CMK (cell line): ENCODE data around the gene CALML3.

Experiments
- DNase-seq: peaks from one replicate; pipeline ENCODE4 v3.0.0-alpha.2; 2010; ENCODE audit warnings: low read depth

Gene CALML3

DNA sequence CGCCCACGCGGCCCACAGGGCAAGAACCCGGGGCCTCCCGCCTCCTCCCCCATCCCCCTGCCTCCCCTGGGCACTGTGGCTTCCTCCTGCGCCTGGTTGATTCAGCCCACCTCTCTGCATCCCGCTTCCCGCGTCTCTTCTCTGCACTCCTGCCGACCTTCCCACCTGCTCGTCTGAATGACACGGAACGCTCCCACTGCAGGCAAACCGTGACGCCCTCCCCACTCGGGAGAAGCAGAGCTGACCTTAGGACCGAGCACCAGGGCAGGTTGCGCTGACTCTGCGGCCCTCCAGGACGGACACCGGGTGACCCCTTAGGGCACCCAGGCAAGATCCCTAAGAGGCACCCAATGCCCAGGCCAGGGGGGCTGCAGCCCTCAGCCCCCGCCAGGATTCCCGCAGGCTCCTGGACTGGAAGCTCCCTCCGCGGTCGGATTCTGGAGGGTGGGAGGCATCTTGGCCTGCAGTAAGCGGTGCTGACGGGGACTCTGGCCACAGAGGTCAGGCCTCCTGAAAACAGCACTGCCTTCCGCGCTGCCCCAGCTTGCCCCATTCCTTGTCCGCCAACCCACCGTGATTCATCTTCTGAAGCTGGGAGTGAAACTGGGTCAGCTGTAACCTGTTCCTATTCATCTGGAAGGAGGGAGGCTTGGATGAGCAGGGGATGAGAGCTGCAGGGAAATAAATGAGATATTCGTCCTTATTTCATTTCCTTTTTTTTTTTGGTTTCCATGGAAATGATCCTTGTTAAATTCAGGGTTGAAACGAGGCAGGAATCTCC, 990 bp downstream of the CALML3 start:
- DNase-seq = no peak

DNA sequence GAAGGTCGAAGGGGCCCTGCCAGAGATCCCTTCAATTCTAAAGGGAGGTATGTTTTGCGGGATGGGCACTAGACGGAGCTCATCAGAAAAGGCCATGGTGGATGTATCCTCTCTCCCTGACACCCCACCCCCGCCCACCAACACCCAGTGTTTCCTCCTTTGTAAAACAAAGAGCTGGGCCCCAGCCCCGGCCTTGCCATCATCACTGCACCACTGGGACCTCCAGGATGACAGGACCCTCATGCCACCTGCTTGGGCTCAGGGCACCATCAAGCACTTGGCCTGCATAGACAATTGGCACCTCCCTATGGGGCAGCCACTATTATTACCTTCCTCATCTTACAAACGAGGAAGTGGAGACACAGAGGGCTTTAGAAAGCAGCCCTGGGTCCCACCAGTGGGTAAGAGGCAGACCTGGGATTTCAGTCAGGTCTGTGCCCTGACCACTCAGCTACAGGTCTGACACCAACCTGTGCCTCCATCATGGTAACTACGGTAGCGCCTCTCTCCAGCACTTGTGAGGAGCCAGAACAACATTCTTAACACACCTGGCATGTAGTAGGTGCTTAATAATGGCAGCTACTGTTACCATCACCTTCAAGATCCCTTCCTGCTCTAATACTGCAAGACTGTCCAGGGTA, 2.0 kb downstream of the CALML3 start:
- DNase-seq = no peak

GRCh38 chr10:5527332-5528200, 2.8 kb downstream of the CALML3 start:
- no peak for DNase-seq

- no peak for DNase-seq
These were observed 4.4 kb downstream of the CALML3 start for GRCh38 chr10:5528989-5529701.

- no peak for DNase-seq
These were observed 5.1 kb downstream of the CALML3 start for GRCh38 chr10:5529702-5530411.

DNA sequence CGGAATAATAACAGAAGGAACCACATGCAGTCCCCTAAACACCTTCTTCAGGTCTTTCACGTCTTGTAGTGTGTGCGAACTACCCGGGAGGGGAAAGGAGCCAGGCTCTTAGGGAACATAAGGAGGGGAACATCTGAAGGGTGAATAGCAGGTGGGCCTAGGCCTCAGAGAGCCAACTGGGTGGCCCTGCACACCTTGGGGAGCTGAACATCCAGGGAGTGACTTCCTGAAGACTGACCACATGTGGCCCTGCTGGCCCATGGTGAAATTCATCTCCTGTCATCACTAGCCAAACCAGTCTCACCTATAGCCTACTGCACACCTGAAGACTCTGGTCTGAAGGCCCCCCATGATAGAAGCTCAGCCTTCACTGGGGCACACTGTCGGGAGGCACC, 5.6 kb downstream of the CALML3 start:
- no peak for DNase-seq

GRCh38 chr10:5530846-5531557, 6.2 kb downstream of the CALML3 start:
- DNase-seq = no peak

GRCh38 chr10:5531558-5532306, 7.0 kb downstream of the CALML3 start:
- DNase-seq = no peak

DNA sequence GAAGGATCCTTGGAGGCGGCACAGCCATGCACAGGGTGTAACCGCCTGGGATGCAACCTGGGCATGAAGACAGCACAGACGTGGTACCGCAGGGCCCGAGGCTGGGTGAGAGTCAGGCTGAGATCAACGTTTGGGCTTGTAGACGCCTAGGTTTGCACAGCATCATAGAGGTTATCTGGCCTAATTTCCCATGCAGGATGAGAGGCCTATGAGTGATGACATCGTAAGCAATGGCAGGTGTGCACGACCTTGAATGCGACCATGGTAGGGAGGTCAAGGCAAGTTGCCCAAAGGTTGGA, 7.5 kb downstream of the CALML3 start:
- no peak for DNase-seq

DNA sequence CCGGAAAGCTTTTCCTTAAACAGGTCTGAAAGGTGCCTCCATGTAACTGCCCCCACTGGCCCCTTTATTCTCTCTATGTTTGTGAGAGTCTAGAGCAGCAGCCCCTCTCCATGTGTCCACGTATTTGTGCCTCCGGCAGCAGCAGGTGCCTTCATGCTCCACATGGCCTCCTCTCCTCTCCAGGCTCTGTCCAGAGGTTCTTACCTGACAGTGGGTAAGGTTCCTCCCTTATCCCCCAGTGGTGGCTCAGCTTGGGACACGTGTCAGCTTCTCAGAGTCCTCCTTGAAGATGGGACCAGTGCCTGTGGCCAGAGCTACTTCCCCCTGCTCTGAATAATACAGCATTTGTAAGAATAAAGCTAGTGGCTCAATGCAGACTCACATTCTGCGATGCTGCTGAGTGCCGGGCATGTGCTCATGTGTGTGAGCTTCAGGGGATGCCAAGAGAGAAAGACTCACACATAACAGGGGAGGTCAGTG, 7.9 kb downstream of the CALML3 start:
- no peak for DNase-seq

DNA sequence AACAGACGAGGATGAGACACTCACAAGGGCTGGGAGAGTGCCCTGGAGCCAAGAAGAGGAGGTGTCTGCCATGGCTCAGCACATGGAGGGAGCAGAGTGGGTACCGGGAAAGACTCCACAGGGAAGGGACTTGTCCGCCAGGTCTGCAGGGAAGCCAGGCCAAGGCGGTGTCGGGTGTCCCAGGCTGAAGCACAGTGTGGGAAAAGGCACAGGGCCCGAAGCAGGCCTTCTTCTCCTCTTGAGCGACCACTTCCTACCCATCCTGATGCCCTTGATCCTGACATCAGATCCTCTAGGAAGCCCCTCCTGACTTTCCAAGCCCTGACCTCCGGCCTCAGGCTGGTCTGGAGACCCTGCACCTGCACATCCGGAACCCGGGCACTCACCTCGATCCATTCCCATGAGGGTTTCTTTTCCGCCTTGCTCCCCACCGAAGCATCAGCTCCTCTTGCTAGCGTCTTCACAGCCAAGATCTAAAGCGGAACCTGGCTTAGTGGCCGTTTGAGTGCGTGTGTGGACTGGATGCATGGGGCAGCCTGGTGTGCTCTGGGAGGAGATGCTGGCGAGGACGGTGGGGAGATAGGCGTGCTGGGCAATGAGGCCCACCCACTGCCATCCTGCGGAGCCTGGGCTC, 8.5 kb downstream of the CALML3 start:
- DNase-seq = no peak

DNA sequence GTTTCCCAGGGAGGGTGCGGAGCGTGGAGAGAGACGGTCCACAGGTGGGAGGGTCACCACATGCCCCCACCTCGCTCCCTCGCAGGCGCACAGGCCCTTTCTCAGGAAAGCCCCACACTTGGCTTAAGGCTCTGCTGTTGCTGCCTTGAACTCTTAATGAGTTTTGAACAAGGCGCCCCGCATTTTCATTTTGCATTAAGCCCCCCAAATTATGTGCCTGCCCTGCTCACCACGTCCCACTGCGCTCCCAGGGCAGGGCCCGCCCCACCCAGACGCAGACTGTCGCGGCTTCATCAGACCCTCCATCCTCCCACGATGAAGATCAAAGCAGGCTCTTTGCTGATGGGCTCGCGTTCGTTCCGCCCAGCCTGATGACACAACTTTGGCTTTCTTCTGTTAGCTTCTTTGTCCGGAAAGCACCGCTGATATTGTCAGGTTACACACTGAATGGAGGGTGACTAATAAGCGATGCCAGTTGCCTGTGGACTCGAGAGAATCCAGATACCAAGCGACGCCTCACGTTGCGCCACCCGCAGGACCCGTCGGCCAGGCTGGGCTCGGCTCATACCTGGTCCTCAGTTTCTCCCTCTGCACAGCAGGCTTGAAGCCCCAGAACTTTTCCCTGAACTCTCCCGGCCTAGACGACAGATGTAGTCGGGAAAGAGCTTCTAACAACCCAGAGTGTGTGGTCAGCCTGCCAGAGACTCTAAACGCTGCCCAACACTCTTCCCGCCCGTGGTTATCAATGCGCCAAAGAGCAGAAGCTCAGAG, 9.5 kb downstream of the CALML3 start:
- no peak for DNase-seq

DNA sequence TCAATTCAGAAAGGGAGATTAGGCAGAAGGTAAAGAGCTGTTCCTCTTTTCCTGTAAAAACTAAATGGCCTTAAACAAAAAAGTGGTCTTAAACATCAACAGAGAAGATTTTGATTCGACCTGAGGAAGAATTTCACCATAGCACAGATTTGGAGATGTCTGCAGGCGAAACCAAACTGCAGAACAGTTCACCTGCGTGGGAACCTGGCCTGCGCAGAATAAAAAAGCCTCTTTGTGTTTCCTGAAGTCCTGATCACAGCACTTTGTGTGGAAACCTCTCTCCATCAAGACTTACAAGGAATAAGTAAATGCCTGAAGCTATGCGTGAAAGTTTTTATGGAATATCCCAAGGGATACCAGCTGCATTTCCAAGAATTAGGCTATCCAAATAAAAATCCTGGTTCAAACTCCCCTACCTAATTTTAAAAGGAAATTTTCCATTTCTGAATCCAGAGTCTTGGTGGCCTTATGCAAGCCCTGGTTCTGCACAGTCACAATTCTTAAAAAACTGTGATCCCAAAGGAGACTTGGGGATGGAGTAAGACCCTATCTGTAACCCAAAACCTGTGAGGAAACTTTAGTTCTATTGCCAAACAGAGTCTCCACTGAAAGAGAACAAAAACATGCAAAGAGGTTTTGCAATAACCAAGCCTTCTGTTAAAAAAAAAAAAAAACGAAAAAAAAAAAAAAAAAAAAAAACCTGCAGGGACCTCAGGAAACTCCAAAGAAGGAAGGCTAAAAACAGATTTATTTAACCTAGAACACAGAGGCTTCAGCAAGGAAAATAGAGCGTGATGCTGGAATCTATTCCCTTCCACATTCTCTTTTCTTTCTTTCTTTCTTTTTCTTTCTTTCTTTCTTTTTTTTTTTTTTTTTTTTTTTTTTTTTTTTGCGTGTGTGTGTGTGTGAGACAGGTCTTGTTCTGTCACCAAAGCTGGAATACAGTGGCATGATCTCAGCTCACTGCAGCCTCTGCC, 10.4 kb downstream of the CALML3 start:
- no peak for DNase-seq

GRCh38 chr10:5536486-5537081, 11.8 kb downstream of the CALML3 start:
- DNase-seq = no peak

GRCh38 chr10:5537684-5538083, 12.9 kb downstream of the CALML3 start:
- no peak for DNase-seq

DNA sequence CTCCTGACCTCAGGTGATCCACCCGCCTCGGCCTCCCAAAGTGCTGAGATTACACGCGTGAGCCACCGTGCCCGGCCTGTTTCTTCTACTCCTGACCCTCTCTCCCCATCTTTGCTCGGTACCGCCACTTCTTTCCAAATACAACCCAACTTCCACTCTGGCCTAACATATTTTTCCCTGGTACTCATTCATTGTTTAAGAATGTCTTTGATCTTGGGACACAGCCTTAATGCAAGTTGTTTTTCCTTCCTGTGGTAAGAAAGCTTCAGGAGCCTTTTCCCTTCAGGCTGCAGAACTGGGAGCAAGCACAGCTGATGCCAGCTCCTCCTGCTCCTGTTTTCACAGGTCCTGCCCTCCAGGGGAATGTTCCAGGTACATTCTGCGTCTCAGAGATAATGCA, 13.7 kb downstream of the CALML3 start:
- no peak for DNase-seq
